ENCODE results near the gene RASGRF1.
"Not testable (repeated sequence)": the region's sequence is repeated elsewhere in the genome, so short reads cannot be mapped to it uniquely, and the experiment has no call there.

RASGRF1 gene

GRCh38 chr15:79035814-79036213, 54.8 kb downstream of the RASGRF1 start:
- DNase-seq, result no peak

DNA sequence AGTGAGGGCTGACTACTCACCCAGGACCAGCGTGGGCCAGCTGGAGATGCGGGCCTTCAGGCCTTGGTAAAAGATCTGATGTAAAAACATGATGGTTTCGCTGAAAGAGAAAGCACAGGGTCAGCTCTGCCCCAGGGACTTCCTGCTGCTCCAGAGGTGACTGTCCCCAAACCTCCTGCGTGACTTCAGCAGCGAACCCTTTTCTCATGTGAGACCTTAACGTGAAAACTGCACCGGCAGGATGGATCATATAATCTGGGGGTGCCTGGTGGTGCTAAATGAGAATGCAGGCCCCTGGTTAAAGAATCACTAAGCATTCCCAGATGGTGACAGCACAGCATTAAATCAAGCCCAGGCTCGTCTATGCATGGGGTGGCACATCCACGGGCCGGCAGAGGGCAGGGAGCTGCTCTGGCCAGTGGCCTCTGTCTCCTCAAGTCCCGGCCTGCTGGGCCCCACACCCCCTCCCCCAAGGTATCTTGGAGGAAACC, 55.4 kb downstream of the RASGRF1 start:
- no peak for DNase-seq

GRCh38 chr15:79034284-79034683, 56.3 kb downstream of the RASGRF1 start:
- DNase-seq, result no peak

- peak; percentile 77 for DNase-seq
These were observed 57.9 kb downstream of the RASGRF1 start for GRCh38 chr15:79032656-79033055.

- DNase-seq, result no peak
These were observed 58.8 kb downstream of the RASGRF1 start for GRCh38 chr15:79031821-79032220.

DNA sequence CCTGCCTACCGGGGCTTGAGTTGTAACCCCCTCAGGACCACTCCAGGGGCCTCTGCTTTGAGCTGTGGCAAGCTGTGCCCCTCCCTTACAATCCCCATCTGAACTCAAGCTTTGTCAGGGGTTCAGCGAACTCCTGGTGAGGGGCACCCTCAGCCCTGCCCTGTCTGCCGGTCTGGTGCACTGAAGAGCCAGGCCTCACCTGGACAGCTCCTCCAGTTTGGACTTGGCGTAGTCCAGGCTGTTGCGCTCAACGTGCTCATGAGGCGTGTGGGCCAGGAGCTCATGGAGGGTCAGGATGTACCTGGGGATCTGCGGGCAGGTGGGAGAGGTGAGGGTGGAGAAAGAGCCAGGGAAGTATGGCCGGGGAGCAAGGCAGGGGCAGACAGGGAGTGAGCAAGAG, 59.4 kb downstream of the RASGRF1 start:
- no peak for DNase-seq

DNA sequence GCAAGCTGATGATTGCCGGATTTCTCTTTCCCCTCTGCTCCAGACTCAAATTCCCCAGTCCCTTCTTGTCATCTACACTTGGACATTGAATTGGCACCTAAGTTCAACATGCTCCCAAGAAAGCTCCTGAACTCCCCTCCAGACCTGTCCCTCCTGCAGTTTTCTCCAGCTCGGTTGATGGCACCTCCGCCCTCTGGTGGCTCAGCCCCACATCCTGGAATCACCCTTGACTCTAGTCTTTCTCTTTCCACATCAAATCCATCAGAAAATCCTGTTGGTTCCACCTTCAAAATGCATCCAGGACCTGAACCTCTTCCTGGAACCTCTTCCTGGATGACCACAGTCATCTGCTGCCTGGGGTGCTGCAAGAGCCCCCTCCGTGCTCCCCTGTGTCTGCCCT, 60.1 kb downstream of the RASGRF1 start:
- no peak for DNase-seq

DNA sequence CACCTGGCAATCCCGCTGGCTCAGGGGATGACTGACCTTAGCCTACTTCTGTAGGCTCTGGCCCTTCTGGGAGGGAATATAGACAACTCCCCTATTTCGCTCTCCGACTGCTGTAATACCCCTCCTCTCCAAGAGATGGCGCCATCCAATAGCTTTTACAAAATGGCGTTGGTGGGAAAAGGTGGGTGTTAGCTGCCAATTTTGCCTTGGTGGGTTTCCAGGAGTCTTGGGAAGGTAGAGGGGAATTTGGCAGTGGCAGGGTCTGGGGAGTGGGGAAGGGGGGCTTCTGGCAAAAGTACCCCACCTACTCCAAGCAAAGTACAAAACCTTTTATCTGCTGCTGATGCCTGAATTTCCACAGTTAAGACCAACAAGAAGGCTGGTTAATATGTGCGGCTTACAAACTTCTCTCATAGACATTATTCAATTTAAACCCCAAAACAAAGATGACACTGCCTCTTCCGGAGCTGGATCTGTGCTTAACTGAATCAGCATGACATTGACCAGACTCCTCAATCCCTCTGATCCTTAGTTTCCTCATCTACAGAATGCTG, 62.1 kb downstream of the RASGRF1 start:
- DNase-seq, result peak; percentile 63

GRCh38 chr15:79027532-79028410, 62.8 kb downstream of the RASGRF1 start:
- no peak for DNase-seq

GRCh38 chr15:79025802-79026201, 64.8 kb downstream of the RASGRF1 start:
- DNase-seq, result no peak

GRCh38 chr15:79025201-79025600, 65.4 kb downstream of the RASGRF1 start:
- DNase-seq, result peak; percentile 56

DNA sequence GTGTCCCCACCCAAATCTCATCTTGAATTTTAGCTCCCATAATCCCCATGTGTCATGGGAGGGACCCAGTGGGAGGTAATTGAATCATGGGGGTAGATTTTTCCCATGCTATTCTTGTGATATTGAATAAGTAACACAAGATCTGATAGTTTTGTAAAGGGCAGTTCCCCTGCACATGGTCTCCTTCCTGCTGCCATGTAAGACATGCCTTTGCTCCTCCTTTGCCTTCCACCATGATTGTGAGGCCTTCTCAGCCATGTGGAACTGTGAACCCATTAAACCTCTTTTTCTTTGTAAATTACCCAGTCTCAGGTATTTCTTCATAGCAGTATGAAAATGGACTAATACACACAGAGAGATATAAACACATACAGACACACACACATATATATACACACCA, 66.1 kb downstream of the RASGRF1 start:
- not testable (repeated sequence) for DNase-seq

GRCh38 chr15:79023918-79024317, 66.7 kb downstream of the RASGRF1 start:
- no peak for DNase-seq

DNA sequence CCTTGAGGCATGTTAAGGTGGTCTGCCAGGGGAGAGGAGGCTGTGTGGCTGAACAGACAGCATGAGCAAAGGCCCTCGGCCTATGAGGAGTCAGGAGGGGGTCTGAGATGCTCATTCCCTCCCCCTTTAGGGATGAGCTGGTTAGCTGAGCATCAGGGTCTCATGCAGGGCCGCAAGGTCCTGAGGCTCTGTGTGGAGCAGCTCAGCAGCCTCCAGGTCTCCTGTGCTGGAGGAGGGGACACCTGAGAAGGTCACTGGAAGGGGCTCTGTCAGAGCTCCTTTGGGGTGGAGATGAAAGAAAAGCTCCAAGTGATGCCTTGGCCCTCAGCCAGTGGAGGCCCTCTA, 67.1 kb downstream of the RASGRF1 start:
- no peak for DNase-seq

DNA sequence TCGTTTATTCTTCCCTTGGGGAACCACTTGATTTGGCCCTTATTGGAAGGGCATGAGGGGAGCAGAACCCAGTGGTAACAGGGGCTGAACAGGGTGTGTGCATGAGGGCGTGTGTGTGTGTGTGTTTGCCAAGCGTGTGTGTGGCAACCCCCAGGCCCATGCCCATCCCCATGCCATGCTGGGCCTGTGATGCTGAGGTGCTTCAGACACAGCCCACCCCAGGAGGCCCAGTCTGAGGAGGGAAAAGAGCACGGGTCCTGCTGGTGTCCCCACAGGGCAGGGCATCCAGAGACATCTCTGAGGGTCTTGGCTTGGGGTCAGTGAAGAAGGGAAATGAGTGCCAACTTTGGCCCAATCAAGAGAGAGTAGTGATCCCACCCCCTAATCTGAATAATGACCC, 71.6 kb downstream of the RASGRF1 start:
- DNase-seq, result no peak

- DNase-seq, result no peak
These were observed 72.6 kb downstream of the RASGRF1 start for GRCh38 chr15:79017953-79018352.

- no peak for DNase-seq
These were observed 73.9 kb downstream of the RASGRF1 start for GRCh38 chr15:79016527-79017170.

- no peak for DNase-seq
These were observed 75.2 kb downstream of the RASGRF1 start for GRCh38 chr15:79015416-79015815.

GRCh38 chr15:79010278-79010677, 80.3 kb downstream of the RASGRF1 start:
- DNase-seq, result no peak

GRCh38 chr15:79009379-79009778, 81.2 kb downstream of the RASGRF1 start:
- DNase-seq, result peak; percentile 58

DNA sequence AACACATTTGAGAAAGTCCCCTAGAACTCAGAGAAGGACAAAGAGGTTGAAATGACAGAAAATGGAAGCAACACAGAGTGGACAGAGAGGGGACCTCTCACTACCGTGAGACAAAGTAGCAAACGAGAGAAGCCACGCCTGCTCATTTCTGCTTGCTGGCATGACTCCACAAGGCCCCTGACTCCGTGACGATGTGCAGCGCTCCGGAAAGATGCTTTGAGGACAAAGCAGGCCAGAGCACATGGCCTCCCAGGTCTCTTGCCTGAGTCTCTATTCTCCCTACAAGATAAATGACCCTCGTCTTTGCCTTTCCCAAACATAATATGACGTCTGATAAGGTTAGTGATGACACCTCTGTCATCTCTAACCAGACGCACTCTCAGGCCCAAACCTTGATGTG, 81.9 kb downstream of the RASGRF1 start:
- no peak for DNase-seq

GRCh38 chr15:79007066-79007465, 83.5 kb downstream of the RASGRF1 start:
- peak; percentile 93 for DNase-seq

DNA sequence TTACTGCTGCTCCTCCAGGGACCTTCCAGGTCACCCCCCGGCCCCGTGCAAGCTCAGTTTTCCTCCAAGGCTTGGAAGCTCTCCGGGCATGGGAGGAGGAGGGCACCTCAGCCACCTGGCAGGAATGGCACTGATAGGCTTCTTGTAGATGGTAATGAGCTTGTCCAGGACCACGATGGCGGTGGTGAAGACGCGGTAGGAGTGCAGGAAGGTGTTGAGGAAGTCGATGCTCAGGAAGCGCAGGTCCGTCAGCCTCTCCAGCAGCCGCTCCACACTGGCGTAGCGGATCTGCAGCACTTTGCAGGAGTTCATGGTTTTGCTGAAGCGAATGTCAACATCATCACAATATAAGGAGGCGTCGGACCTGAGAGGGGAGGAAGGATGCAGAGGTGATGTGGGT, 84.5 kb downstream of the RASGRF1 start:
- DNase-seq, result no peak

- peak; percentile 88 for DNase-seq
These were observed 86.2 kb downstream of the RASGRF1 start for GRCh38 chr15:79004336-79004735.
